GM21737 (cell line): ENCODE data around the gene CACNA2D2.

Experiments
- ATAC-seq: cut with Tn5 transposase; IDR thresholded peaks from one replicate; pipeline ENCODE4 v1.9.1; 2021; ENCODE audit warnings: mild to moderate bottlenecking, moderate library complexity; ENCODE audit not compliant: unreplicated experiment

The CACNA2D2 gene

GRCh38 chr3:50467919-50468318 lies 35.5 kb downstream of the CACNA2D2 start:
- ATAC-seq: no peak

GRCh38 chr3:50466177-50466576 lies 37.3 kb downstream of the CACNA2D2 start:
- ATAC-seq: no peak

- ATAC-seq: no peak
Measured at GRCh38 chr3:50464569-50464968, 38.9 kb downstream of the CACNA2D2 start.

DNA sequence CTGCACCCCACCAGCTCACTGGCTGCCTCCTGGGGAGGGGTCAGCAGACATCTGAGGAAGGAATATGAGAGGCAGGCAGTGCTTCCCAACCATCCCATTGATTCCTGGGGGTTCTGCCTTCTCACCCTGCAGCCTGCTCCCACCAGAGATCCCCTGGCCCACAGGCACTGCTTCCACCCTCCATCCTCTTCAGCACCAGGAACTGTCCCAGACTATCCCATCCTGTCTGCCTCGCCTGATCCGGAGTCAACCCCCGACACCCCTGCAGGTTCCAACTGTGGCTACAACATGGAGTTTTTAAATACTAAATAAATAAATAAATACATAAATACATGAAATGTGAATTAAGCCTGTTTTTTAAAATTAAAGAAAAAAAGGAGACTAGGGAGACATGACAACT lies 43.6 kb downstream of the CACNA2D2 start:
- no peak for ATAC-seq

DNA sequence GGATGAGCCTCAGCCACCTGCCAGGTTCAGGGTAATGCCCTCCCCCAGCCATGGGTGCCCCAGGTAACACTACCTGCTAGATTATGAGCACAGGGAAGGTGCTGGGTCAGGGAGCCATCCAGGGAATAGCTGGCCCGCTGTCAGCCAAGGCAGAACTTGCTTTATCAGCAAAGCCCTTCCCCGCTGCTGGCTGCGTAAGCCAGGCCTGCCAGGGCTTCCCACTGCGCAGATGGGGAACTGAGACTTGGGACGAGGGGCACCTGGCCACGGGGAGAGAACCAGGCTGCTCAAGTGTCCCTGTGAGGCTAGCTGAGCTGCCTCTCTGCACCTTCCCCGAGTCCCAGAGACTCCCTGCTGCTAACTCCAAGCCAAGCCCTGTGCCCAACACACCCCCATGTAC lies 45.4 kb downstream of the CACNA2D2 start:
- ATAC-seq: no peak

DNA sequence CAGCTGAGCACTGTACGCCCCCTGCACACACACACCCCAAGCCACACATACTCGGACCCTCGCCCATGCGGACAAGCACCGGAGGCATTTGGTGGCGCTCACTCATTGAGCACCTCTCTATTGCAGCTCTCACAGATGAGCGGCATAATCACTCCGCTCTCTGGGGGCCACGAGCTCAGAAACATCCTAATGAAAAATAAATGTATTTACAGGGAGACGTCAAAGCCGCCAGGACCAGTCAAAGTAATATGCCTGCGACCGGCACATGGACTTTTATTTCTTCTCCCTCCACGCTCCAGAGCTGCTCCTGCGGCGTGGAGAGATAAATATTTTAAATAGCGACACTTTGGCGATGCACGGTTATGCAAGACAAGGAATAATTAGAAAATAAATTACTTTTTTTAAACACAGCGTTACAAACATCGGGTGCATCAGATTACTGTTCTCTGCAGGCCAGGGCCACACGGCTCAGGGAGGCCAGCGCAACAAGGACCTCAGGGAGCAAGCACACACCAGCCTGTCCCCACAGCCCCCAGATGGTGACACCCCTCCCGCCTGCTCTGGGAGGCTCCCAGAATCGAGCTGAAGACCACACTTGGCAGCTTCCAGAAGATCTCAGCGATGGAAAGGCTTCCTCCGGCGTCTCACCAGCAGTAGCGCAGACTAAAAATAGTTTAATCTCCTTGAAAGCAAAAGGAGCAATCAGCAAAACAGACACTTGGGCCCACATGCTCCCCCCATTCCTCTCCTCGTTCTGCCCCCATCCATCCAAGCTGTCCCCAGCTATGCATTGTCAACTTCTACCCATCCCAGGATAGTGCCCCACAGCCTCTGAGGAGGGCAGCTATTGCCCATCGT lies 48.0 kb downstream of the CACNA2D2 start:
- ATAC-seq: no peak

GRCh38 chr3:50454481-50455070 lies 48.9 kb downstream of the CACNA2D2 start:
- no peak for ATAC-seq

DNA sequence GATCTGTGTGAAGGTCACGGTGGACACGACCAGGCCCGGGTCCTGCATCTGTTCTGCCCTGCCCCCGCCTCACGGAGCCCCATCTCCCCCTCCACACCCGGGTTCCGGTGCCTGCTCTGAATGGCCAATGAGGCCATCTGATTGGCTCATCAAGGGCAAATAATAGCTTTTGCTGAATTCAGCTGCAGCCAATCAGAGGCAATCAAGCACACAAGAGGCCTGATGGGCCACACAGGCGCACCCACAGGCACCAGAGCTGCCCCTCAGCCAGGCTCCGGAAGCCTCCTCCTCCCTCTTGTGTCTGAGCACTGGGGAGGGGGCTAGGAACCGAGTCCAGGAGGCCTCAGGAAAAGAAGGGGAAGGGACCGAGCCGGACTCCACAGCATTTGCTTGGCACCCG lies 49.5 kb downstream of the CACNA2D2 start:
- no peak for ATAC-seq

GRCh38 chr3:50450209-50450921 lies 53.1 kb downstream of the CACNA2D2 start:
- no peak for ATAC-seq

DNA sequence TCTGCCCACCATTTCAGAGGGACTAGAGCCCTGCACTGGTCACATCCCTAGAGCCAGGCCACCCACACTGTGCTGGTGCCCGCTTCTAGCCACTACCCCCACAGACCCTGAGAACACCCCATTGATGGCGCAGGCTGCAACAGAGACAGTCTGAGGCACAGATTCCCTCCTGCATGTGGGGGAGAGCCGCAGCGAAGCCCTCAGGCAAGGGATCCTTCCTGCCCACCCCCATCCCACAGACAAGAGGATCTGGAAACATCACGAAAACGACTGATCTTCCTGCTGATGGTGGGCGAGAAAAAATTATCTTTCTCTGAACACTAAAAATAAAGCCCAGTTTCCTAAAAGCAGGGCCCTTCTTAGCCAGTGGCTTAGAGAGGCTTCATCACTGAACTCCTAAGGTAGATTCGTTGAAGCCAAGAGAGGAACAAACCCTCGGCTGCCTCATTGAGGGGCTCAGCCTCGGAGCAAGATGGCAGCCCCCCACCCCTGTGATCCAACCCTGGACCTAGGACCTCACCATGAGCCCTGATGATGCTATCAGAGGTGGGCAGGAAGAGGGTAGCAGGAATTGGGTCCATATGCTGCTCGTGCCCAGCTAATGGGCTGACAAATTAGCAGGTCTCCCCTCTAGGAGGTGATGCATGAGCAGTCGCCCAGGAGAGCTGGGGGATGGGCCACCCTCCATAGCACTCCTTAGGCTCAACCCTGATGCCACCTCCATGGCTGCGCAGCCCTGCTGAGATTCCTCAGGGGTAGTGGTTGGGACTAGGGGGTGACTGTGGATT lies 54.5 kb downstream of the CACNA2D2 start:
- no peak for ATAC-seq

DNA sequence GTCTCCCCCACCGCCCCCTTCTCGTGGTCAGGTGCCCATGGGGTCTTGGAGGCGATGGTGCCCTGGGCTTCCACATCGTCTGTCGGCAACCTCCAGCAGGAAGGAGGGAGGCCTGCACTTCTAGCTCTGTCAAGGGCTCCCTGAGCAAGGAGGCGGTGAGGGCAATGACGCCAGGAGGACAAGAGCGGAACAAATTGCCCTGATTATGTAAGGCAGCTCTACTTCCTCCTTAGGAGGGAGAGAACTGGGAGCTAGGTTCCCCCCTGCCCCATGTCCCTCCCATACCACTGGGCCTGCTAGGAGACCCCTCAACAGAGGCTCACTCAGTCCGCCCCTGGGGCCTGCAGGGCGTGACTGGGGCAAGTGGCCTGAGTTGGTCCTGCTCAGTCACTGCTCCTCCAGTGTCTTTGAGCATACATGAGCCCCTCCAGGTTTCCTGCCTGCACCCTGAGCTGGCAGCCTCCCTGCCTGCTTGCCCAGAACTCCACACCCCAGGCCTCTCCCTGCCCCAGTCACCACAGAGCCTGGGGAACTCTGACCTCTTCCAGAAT lies 56.1 kb downstream of the CACNA2D2 start:
- ATAC-seq: no peak

DNA sequence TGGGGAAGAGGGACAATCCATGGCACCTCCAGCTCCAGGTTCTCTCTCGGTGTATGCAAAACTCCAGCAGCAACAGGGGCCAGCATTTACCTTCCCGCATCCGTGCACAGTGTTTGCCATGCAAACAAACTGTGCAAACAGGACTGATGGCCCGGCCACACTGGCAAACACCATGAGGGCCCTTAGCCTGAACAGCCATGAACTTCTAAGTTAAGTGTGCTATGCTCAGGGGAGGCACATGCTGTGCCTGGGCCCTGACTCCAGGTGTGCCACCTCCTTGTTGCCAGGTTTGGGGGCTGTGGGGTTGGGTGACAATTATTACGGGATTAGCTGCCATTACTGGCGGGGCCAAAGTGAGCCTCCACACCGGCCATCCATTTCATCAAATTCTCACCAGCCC lies 57.5 kb downstream of the CACNA2D2 start:
- ATAC-seq: no peak

- ATAC-seq: no peak
Measured at GRCh38 chr3:50444782-50445181, 58.7 kb downstream of the CACNA2D2 start.

- ATAC-seq: no peak
Measured at GRCh38 chr3:50444213-50444612, 59.2 kb downstream of the CACNA2D2 start.

- no peak for ATAC-seq
Measured at GRCh38 chr3:50442945-50443579, 60.4 kb downstream of the CACNA2D2 start.

DNA sequence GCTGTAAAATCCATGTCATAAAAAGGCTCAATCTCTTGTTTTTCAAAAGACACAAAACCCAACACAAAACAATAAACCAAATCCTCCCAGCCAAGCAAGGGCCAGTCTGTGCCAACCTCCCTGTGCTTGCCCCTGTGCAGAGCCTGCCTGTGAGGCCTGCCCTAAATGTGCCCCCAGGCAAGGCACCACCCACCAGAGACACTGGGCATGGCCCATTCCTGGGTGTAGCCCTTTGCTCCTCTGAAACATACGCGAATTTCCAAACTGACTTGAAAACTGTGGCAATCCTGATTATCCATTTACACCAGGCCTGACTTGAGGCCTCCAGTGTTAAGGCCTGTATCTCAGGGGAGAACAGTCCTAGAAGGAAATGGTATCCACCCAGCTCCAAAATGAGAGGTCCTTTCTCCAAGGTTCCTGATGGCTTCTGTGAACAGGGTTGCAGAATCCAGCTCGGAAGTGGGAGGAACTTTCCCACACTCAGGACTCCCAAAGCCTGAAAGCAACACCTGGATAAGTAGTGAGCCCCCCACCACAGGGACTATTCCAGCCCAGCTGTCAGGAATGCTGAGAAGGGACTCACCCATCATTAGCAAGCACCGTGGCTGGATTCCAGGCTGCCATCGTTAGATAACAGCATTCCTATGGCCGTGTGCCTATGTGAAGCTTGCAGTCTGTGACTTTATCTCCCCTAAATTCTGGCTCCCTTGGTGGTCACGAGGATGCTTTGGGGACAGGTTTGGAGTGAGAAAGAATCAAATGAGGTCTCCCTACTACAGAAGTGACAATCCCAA lies 61.8 kb downstream of the CACNA2D2 start:
- no peak for ATAC-seq

GRCh38 chr3:50436114-50436674 lies 67.2 kb downstream of the CACNA2D2 start:
- ATAC-seq: no peak

DNA sequence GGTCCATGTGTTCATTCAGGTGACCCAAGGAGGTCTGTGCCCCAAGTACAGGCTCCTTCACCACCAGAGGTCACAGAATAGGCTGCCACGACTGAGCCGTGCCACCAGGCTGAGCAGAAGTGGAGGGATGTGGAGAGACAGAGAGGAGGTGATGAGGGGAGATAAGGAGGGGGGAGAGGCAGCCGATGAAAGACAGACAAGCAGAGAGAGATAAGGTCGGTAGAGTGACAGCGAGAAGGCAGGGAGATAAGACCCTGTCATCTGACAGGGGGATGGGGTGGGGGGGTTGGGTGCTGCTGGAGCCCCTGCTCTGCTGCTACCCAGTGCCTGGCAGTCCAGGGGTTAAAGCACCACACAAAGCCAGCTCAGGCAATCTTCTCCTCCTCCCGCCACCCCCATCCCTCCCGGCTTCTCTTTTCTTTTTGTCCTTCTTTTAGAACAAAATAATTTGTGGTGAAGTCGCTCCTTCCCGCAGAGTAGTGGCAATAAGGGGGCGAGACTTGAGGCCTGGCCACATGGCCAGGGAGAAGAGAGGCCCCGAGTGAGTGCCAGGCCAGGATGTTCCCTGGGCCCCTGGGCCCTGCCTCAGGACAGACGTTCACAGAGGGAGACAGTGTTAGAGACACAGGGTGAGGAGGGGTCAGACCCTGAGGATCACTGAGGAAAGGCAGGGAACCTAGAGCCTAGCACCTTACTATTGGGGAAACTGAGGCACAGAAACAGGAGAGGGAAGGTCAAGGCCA lies 67.9 kb downstream of the CACNA2D2 start:
- no peak for ATAC-seq

GRCh38 chr3:50433954-50434353 lies 69.5 kb downstream of the CACNA2D2 start:
- ATAC-seq: no peak
